Activated naive CD8-positive, alpha-beta T cell treated with anti-CD3 and anti-CD28 coated beads, Interleukin-2, amount 50 U/mL, for 24 hours (primary cell): Measurements from ENCODE around the gene ROGDI.

Experiments
- ATAC-seq: fragments of 150-1000 bp; cut with Tn5 transposase; one replicate; pipeline ENCODE4 v1.10.0; 2021
- DNase-seq: peaks from one replicate; pipeline ENCODE4 v3.0.0; 2021
- H3K27ac Mint-ChIP-seq: one replicate; pipeline ENCODE4 v1.8.0; 2021; ENCODE audit warnings: mild to moderate bottlenecking, mixed read lengths
- H3K27me3 Mint-ChIP-seq: one replicate; pipeline ENCODE4 v1.8.0; 2021; ENCODE audit warnings: mixed read lengths
- H3K36me3 Mint-ChIP-seq: one replicate; pipeline ENCODE4 v1.8.0; 2021; ENCODE audit warnings: low read depth, mixed read lengths
- H3K4me1 Mint-ChIP-seq: one replicate; pipeline ENCODE4 v1.8.0; 2021; ENCODE audit warnings: mixed read lengths
- H3K4me3 Mint-ChIP-seq: one replicate; pipeline ENCODE4 v1.8.0; 2021; ENCODE audit warnings: mild to moderate bottlenecking, moderate library complexity, mixed read lengths
- H3K9me3 Mint-ChIP-seq: one replicate; pipeline ENCODE4 v1.8.0; 2021; ENCODE audit warnings: mixed read lengths

ROGDI gene

DNA sequence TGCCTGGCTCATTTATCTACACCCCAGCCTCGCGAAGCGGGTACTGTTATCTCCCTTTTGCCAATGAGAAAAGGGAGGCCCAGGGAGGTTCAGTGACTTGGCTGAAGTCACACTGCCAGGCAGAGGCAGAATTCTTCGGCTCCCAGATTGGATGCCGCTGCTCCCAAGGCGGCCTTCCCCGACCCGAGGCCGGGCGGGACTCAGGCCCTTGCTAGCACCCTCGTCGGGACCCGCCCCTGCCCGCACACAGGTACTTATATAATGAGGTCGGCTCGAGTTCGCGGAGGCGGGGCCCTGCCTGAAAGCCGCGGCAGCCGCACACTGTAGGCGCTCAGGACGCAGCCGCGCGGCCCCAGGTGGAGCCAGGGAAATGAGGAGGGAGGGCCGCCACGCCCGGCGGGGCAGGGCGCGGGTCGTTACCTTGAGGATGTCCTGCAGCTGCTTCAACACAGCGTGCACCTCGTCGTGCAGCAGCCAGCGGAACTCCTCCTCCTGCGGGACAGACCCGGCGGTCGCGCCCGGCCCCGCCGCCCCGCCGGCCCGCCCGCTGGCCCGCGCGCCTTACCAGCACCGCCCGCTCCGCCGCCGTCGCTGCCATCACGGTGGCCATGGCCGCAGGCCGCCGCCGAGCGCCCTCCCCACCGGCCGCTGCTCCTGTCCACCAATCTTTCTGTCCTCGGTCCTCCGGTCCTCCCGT, at the start of gene ROGDI:
Gene ROGDI, minus strand, starts transcription at position 672 of the 697 bp plus-strand sequence. Its CDS starts 62 bp downstream, at position 610.
- peaks cover 7% of the 10 kb centered on the region for H3K4me1 Mint-ChIP-seq
- no peak within 1 kb of the TSS for H3K27ac Mint-ChIP-seq

GRCh38 chr16:4850211-4850610, 47.8 kb upstream of the ROGDI start:
- Mint-ChIP-seq H3K27ac (no peak overlapping the region), H3K4me3 (peak overlapping the region; percentile 91), H3K4me1 (peaks cover 52% of the 10 kb centered on the region), H3K36me3 (peaks cover 24% of the 10 kb centered on the region), H3K27me3 (no peaks in the 10 kb centered on the region), H3K9me3 (no peaks in the 10 kb centered on the region)
- ATAC-seq (no peak), DNase-seq (no peak)

More for the DNA sequence above, at the start of gene ROGDI:
- ATAC-seq (peak; percentile 44), DNase-seq (peak; percentile 69)
- no peaks in the 10 kb centered on the region for H3K27me3 Mint-ChIP-seq
- no peaks in the 10 kb centered on the region for H3K9me3 Mint-ChIP-seq
- peaks cover 13% of the 10 kb centered on the region for H3K36me3 Mint-ChIP-seq
- H3K4me3 Mint-ChIP-seq = peak within 1 kb of the TSS; percentile 75

- H3K27ac Mint-ChIP-seq = peak overlapping the region; percentile 83
- peaks cover 26% of the 10 kb centered on the region for H3K36me3 Mint-ChIP-seq
- no peaks in the 10 kb centered on the region for H3K9me3 Mint-ChIP-seq
- DNase-seq (peak; percentile 44), ATAC-seq (peak; percentile 11)
- no peaks in the 10 kb centered on the region for H3K27me3 Mint-ChIP-seq
- H3K4me3 Mint-ChIP-seq = peak overlapping the region; percentile 91
- peaks cover 56% of the 10 kb centered on the region for H3K4me1 Mint-ChIP-seq
These were observed 45.5 kb upstream of the ROGDI start for GRCh38 chr16:4847774-4848587.

GRCh38 chr16:4846901-4847773, 44.7 kb upstream of the ROGDI start, which contains the start of the genes GLYR1 and UBN1:
TSS of gene GLYR1 (minus strand) at chr16:4847288. CDS start at chr16:4847265, 23 bp downstream.
TSS of gene UBN1 (plus strand) at chr16:4847481. CDS start at chr16:4852918, 5,437 bp downstream.
- no peaks in the 10 kb centered on the region for H3K9me3 Mint-ChIP-seq
- H3K4me1 Mint-ChIP-seq = peaks cover 55% of the 10 kb centered on the region

GRCh38 chr16:4846503-4846900, 44.1 kb upstream of the ROGDI start:
- peaks cover 50% of the 10 kb centered on the region for H3K4me1 Mint-ChIP-seq
- no peaks in the 10 kb centered on the region for H3K27me3 Mint-ChIP-seq
- DNase-seq (peak; percentile 26), ATAC-seq (no peak)
- no peaks in the 10 kb centered on the region for H3K9me3 Mint-ChIP-seq
- H3K4me3 Mint-ChIP-seq = peak overlapping the region; percentile 90
- H3K27ac Mint-ChIP-seq = peak overlapping the region; percentile 81
- H3K36me3 Mint-ChIP-seq = peaks cover 35% of the 10 kb centered on the region

More at GRCh38 chr16:4846901-4847773, 44.7 kb upstream of the ROGDI start, which contains the start of the genes GLYR1 and UBN1:
- peak; percentile 91 for ATAC-seq
- H3K4me3 Mint-ChIP-seq = peak within 1 kb of the TSS; percentile 91
- H3K36me3 Mint-ChIP-seq = peaks cover 31% of the 10 kb centered on the region
- DNase-seq = peak; percentile 100
- H3K27me3 Mint-ChIP-seq = no peaks in the 10 kb centered on the region
- peak within 1 kb of the TSS; percentile 89 for H3K27ac Mint-ChIP-seq

DNA sequence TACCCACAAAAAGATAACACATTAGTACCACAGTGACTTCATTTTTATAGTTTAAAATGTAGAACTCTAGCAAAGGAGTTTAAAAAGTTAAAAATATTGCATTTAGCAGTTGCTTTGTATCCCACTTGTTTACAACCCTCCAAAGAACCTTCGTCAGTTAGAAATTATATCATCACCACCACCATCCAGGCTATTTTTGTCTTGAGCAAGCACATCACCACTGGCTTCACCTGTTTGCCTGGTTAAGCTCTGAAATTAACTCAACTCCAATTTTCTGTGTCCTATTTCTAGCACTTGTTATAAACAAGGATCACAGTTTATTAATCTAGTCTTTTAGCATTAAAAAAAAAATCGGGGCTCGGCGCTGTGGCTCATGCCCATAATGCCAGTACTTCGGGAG, 38.6 kb upstream of the ROGDI start:
- ATAC-seq = no peak
- DNase-seq = no peak
- Mint-ChIP-seq H3K9me3 (no peaks in the 10 kb centered on the region), H3K27ac (peak overlapping the region; percentile 32), H3K27me3 (no peaks in the 10 kb centered on the region), H3K4me1 (peaks cover 11% of the 10 kb centered on the region), H3K36me3 (peaks cover 63% of the 10 kb centered on the region), H3K4me3 (no peak overlapping the region)

DNA sequence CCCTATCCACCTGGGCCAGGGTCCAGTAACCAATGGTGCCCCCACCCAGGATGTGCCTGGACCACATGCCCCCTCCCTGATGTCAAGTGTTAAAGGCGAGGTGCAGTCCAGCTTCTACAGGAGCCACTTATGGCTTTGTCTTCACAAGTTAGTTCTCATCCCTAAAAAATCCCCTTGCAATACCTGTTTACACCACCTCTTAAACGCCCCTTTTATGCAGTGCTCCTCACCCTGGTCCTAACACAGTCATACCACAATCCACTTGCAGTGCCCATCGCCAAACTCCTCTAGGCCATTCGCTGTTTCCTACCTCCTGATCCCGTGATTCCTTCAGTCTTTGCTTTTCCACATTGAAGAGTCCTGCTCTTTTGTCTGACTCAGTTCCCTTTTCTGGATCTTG, 37.5 kb upstream of the ROGDI start:
- no peak for DNase-seq
- peaks cover 59% of the 10 kb centered on the region for H3K36me3 Mint-ChIP-seq
- H3K9me3 Mint-ChIP-seq = no peaks in the 10 kb centered on the region
- H3K27ac Mint-ChIP-seq = no peak overlapping the region
- H3K27me3 Mint-ChIP-seq = no peaks in the 10 kb centered on the region
- no peak for ATAC-seq
- H3K4me3 Mint-ChIP-seq = no peak overlapping the region
- H3K4me1 Mint-ChIP-seq = peaks cover 3% of the 10 kb centered on the region

GRCh38 chr16:4837733-4838501, 35.5 kb upstream of the ROGDI start:
- peak overlapping the region; percentile 39 for H3K27ac Mint-ChIP-seq
- no peaks in the 10 kb centered on the region for H3K27me3 Mint-ChIP-seq
- no peaks in the 10 kb centered on the region for H3K9me3 Mint-ChIP-seq
- H3K36me3 Mint-ChIP-seq = peaks cover 56% of the 10 kb centered on the region
- H3K4me1 Mint-ChIP-seq = peaks cover 3% of the 10 kb centered on the region
- ATAC-seq = no peak
- DNase-seq = no peak
- H3K4me3 Mint-ChIP-seq = no peak overlapping the region

- no peak overlapping the region for H3K4me3 Mint-ChIP-seq
- no peak overlapping the region for H3K27ac Mint-ChIP-seq
- H3K27me3 Mint-ChIP-seq = no peaks in the 10 kb centered on the region
- H3K4me1 Mint-ChIP-seq = peaks cover 7% of the 10 kb centered on the region
- H3K36me3 Mint-ChIP-seq = peaks cover 54% of the 10 kb centered on the region
- DNase-seq (no peak), ATAC-seq (no peak)
- H3K9me3 Mint-ChIP-seq = no peaks in the 10 kb centered on the region
These were observed 34.3 kb upstream of the ROGDI start for GRCh38 chr16:4836727-4837126.

DNA sequence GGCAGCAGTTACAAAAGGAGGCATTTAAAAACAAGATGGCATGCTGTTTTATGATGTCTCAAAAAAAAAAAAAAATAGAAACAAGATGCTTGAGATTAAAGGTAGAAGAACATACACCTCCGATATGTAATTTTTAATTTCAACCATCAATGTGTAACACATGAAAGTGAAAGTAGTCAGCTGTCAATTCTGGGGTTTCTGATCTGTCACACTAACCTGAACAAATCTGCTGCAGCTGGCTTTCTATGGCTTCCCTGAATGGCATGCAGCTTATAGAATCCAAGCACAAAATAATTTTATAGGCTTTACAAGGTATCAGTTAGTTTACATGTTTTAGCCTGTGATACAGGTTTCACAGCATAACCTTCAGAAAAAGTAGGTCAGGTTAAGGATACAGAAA, 31.2 kb upstream of the ROGDI start:
- H3K4me3 Mint-ChIP-seq = no peak overlapping the region
- no peak for ATAC-seq
- peaks cover 7% of the 10 kb centered on the region for H3K4me1 Mint-ChIP-seq
- DNase-seq = no peak
- H3K27me3 Mint-ChIP-seq = no peaks in the 10 kb centered on the region
- H3K9me3 Mint-ChIP-seq = no peaks in the 10 kb centered on the region
- no peak overlapping the region for H3K27ac Mint-ChIP-seq
- H3K36me3 Mint-ChIP-seq = peaks cover 46% of the 10 kb centered on the region

DNA sequence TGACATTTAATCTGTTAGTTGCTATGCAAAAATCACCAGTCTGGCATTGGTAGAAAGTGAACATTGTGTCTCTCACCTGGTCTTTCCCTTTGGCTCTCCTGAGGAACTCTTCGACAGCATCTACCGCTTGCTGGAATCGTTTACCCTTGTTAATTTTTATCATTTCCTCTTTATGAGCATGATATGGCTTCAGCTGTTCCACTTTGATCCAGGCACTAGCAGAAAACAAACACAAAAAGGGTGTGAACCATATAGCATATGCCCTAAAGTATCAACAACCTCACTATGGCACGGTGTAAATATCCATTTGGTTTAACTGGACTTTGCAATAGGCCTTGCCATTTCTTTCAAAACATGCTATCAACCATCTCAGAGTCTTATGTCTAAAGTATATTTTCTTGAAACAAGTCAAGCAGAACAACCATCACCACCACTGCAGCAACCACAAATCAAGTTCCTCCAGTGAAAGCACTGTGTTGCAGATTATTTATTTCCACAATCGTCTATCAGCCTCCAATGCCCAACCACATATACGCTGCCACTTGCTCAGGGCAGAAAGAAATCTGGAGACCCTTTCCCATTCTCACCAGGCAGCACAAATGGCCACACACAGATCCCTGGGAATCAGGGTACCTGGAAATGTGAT, 30.4 kb upstream of the ROGDI start:
- Mint-ChIP-seq H3K4me1 (peaks cover 7% of the 10 kb centered on the region), H3K36me3 (peaks cover 48% of the 10 kb centered on the region), H3K27ac (no peak overlapping the region), H3K27me3 (no peaks in the 10 kb centered on the region), H3K4me3 (no peak overlapping the region), H3K9me3 (no peaks in the 10 kb centered on the region)
- ATAC-seq = no peak
- DNase-seq = no peak

GRCh38 chr16:4831616-4832015, 29.2 kb upstream of the ROGDI start:
- H3K9me3 Mint-ChIP-seq = no peaks in the 10 kb centered on the region
- H3K4me1 Mint-ChIP-seq = peaks cover 7% of the 10 kb centered on the region
- DNase-seq (no peak), ATAC-seq (no peak)
- no peak overlapping the region for H3K4me3 Mint-ChIP-seq
- H3K27ac Mint-ChIP-seq = no peak overlapping the region
- H3K36me3 Mint-ChIP-seq = peaks cover 51% of the 10 kb centered on the region
- H3K27me3 Mint-ChIP-seq = no peaks in the 10 kb centered on the region

- Mint-ChIP-seq H3K4me3 (no peak overlapping the region), H3K9me3 (no peaks in the 10 kb centered on the region), H3K27me3 (no peaks in the 10 kb centered on the region), H3K4me1 (peaks cover 7% of the 10 kb centered on the region), H3K27ac (no peak overlapping the region), H3K36me3 (peaks cover 52% of the 10 kb centered on the region)
- ATAC-seq = no peak
- DNase-seq = no peak
These were observed 28.0 kb upstream of the ROGDI start for GRCh38 chr16:4830408-4830807.
